ENCODE results near the gene SDK2.

The SDK2 gene

DNA sequence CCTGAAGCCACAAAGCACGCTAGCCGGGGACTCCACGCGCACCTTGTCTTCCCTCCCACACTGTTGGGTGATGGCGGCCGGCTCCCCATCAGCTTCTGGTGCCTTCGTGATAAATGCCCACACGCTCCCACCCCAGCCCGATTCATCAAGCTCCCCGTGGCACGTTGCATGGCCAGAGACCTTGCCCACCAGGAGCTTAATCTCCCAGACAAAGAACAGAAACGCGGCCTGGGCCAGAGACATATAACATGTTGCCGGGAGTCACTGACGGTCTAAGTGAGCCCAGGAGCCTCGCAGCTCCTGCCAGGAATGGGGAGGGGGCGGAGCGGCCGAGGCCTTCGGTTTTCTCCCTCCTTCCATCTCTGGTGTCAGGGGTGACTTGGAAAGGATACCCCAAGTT is 93.1 kb downstream of the SDK2 start:
- no peak for DNase-seq

GRCh38 chr17:73550556-73550955 is 93.7 kb downstream of the SDK2 start:
- DNase-seq = no peak

- DNase-seq = no peak
These were observed 94.3 kb downstream of the SDK2 start for GRCh38 chr17:73549841-73550430.

DNA sequence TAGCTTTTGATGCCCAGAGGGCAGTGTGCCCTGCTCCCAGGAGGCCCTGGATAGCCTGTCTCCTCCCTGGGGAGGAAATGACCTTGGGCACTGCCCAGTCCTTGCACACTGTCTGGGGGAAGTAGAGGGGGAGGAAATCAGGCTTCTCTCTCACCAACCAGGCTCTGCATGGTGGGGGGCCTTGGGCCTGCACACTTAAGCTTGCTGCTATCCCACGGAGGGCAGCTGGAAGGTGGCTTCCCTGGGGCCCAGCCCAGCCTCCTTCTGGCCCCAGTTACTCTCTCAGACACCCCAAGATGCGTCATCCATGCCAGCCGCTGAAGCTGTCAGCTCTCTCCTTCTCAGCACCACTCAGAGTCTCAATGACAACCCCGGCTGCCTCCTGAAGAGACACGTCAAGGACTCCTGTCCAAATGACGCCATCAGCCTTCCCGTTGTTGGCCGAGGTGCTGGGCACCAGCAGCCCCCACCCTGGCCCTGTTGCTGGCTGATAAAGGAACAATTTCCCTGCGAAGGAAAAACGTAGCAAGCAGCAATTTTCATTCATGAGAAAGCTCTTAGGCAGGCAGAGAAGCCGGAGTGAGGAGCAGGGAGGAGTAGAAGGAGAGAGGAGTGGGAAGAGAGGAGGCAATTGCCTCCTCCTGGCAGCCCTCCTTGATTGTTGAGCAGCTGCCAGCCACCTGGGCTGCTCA is 95.5 kb downstream of the SDK2 start:
- DNase-seq = no peak

- no peak for DNase-seq
These were observed 96.5 kb downstream of the SDK2 start for GRCh38 chr17:73547790-73548189.

GRCh38 chr17:73546770-73547536 is 97.3 kb downstream of the SDK2 start:
- DNase-seq = peak; percentile 24

DNA sequence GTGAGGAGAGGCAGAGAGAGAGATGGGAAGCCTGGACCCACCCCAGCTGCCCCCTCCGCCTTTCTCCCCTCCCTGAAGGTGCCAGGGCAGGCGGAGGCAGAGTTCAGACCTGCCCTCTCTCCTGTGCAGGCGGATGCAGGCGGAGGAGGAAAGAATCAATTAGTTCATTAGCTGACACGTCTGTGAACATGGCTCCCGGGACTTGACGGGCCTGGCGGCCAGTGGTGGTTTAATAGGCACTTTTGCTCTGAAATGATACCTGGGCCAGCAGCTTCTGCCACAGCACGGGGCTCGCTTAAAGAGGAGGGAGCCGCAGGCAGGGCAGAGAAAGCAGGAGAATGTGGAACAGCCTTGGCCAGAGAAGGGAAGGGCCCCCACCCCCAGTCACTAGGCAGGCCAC is 98.1 kb downstream of the SDK2 start:
- DNase-seq = no peak

DNA sequence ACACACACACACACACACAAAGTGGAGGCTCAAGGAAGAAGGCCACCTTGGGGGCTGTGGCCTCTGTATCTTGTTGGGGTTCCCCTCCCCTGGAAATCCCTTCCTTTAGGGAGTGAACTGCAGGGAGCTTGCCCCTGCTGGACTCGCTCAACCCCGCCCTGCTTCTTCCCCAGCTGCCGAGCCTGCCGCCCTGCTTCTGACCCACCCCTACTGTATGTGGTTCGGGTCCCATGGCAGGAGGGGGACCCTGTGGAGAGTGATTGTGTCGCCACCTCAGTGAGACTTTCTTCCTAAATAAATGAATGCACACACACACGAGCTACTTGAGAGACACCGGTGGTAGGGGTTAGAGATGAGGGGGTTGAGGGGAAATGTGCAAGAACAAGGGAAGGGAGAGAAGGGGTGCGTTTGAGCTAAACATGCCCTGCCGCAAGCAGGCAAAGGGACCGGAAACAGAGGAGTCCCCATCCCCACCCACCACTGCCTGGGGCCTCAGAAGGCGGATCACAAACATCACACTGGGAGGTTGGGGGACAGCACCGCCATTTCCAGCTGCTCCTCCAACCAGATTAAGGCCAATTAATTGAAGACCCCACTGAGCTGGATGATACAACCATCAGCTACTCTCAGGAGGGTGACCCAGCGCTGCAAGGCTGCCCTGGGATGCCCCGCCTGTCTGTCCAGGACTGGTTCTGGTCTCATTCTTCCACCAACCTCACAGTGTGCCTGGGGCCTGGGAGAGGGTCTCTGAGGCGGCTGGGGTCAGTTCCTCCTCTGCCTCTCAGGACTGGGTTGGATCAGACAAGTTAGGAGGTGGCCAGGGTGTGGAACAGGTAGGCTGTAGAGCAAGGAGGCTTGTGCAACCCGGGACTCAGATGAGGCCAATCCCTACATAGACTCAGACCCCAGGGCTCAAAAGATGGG is 98.9 kb downstream of the SDK2 start:
- DNase-seq = no peak

DNA sequence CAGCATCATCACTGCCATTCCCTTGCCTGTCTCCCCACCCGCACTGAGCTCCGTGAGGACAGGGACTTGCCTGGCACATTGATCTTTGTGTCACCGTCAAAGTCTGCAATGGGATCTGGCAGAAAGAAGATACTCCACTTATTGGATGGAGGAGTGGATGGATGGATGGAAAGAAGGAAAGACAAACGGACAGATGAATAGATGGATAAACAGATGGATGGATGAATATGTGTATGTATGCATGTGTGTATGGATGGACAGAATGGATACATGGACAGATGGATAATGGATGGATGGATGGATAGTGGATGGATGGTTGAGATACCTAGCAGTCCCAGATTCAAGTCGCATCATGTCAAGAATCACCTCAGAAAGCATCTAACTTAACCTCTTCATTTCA is 99.9 kb downstream of the SDK2 start:
- DNase-seq = no peak

- no peak for DNase-seq
These were observed 101.9 kb downstream of the SDK2 start for GRCh38 chr17:73542323-73542722.

DNA sequence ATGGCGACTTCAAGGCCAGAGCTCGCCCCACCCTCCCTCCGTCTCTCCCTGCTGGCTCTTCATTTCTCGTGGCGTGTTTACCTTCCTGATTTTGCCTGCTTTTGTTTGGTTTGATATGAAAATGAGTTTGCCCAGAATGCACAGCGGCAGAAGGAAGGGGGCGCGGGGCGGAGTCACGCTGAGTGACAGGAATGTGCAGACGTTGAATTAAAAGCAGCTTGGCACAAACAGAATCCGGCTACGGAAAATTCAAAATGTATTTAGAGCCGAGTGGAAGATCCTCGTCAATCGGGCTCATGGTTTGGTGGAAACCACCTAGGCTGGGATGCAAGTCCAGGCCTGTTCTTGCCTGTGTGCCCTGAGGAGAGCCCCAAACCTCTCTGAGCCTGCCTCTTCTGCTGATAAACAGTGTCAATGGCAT is 102.7 kb downstream of the SDK2 start:
- DNase-seq = no peak

GRCh38 chr17:73541111-73541510 is 103.1 kb downstream of the SDK2 start:
- DNase-seq = no peak

- no peak for DNase-seq
These were observed 105.1 kb downstream of the SDK2 start for GRCh38 chr17:73539166-73539565.

GRCh38 chr17:73538445-73538844 is 105.8 kb downstream of the SDK2 start:
- no peak for DNase-seq

GRCh38 chr17:73536700-73537605 is 107.3 kb downstream of the SDK2 start:
- no peak for DNase-seq

DNA sequence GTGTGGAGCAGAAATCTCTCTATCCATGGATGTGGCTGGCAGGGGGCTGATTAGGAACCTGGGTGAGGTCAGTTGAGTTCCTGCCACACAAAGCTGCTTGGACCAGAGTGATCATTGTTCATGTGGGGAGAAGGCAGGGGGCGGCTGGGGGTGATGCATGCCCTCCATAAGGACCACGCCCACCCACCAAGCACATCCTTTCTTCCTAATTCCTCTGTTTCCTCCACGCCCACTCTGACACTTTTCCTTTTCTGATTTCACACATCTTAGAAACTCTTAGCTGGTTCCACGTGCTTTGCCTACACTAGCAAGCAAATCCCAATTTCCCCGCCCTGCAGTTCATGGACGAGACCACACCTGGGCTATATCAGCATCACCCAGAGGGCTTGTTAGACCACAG is 108.5 kb downstream of the SDK2 start:
- DNase-seq = no peak

GRCh38 chr17:73534209-73534909 is 109.9 kb downstream of the SDK2 start:
- no peak for DNase-seq

GRCh38 chr17:73533781-73534180 is 110.5 kb downstream of the SDK2 start:
- no peak for DNase-seq

DNA sequence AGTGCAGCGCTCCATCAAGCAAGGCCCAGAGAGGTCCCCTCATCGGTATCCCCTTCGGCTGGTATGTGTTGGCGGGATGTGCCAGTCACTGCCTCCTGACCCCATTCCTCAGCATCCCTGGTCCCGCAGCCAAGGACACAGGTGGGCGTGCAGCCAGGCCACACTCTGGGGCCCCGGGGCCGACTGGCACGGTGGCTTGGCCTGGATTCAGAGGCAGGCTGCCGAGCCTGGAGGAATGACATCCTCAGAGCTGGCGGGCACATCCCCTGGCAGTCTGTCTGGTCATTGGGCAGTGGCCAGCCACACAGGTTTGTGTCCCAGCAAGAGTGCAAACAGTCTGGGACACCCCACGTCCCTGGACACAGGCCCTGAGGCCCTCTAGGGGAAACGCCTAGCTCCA is 111.1 kb downstream of the SDK2 start:
- no peak for DNase-seq

DNA sequence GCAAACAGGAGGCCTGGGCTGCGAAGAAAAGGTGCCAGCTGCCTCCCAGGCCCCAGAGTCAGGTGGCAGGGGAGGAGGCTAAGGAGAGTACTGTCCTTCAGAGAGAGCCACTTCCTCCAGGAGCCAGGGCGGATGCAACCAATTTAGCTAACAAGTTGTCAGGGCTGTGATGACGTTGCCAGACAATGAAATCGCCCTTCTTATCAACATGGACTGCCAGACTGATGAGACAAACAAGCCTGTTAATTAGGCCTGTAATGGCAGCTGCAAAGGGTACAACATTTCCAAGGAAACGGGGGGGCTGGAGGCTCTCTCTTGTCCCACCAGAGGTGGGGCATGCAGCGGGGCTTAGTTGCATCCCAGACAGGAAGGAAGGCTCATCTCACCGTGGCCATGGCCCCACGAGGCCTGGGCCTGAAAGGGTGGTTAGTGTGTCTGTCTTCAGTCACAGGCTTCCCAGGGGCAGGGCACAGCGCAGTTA is 111.8 kb downstream of the SDK2 start:
- no peak for DNase-seq

DNA sequence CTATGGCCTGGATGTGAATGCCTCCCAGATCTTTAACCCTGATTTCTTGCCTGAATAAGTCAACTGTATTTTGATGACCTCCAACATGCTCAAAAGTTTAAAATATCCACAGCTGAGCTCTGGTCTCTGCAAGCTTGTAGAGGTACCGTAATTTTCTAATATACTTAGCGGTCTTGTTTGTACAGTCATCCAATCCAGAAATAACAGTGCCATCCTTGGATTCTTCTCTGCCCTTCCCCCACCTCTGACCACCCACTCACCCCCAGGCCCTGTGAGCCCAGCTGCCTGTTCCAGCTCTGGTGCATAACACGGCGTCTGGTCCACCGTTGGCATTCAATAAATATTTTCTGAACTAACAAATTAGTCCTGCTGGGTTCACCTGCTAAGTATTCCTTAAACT is 113.1 kb downstream of the SDK2 start:
- DNase-seq = no peak
